KMS-11 (cell line): Measurements from ENCODE around the gene FLCN.

Source experiments
- H2AFZ ChIP-seq: fragments of 200-600 bp; sonication (generic); 2 replicates; pipeline ENCODE4 v1.6.1; 2016; ENCODE audit warnings: antibody characterized with exemption, mixed run types, low read depth
- H3K27ac ChIP-seq: fragments of 200-600 bp; sonication (generic); 2 replicates; pipeline ENCODE4 v1.6.1; 2016; ENCODE audit warnings: mild to moderate bottlenecking, mixed run types
- H3K27me3 ChIP-seq: fragments of 200-600 bp; sonication (generic); 2 replicates; pipeline ENCODE4 v1.6.1; 2017; ENCODE audit warnings: mild to moderate bottlenecking, low read depth, mixed run types, moderate library complexity; ENCODE audit not compliant: insufficient read depth
- H3K36me3 ChIP-seq: fragments of 200-600 bp; sonication (generic); 2 replicates; pipeline ENCODE4 v1.6.1; 2017; ENCODE audit warnings: mild to moderate bottlenecking, mixed run types; ENCODE audit not compliant: insufficient read depth
- H3K4me1 ChIP-seq: fragments of 200-600 bp; sonication (generic); 2 replicates; pipeline ENCODE4 v1.6.1; 2016; ENCODE audit warnings: mild to moderate bottlenecking, low read depth, mixed run types; ENCODE audit not compliant: poor library complexity, severe bottlenecking
- H3K4me2 ChIP-seq: fragments of 200-600 bp; sonication (generic); 2 replicates; pipeline ENCODE4 v1.7.0; 2016; ENCODE audit warnings: mild to moderate bottlenecking, mixed run types
- H3K4me3 ChIP-seq: fragments of 200-600 bp; sonication (generic); IDR thresholded peaks from 2 replicates; pipeline ENCODE4 v1.6.1; 2017; ENCODE audit warnings: low read depth, low read length, mixed read lengths; ENCODE audit not compliant: insufficient read depth
- H3K79me2 ChIP-seq: fragments of 200-600 bp; sonication (generic); 2 replicates; pipeline ENCODE4 v1.6.1; 2016; ENCODE audit warnings: low read depth, mixed run types; ENCODE audit not compliant: insufficient read depth
- H3K9ac ChIP-seq: fragments of 200-600 bp; sonication (generic); 2 replicates; pipeline ENCODE4 v1.6.1; 2016; ENCODE audit warnings: mild to moderate bottlenecking, mixed run types
- H4K20me1 ChIP-seq: fragments of 200-600 bp; sonication (generic); 2 replicates; pipeline ENCODE4 v1.6.1; 2016; ENCODE audit warnings: mild to moderate bottlenecking, mixed run types; ENCODE audit not compliant: insufficient read depth
- TF ChIP-seq, protein P1 (sequence below): fragments of 200-600 bp; sonication (generic); conservative IDR thresholded peaks from 2 replicates; pipeline ENCODE4 v1.6.1; 2017; ENCODE audit warnings: low read depth, mild to moderate bottlenecking, antibody characterized with exemption, low read length, moderate library complexity, mixed read lengths

The FLCN gene

DNA sequence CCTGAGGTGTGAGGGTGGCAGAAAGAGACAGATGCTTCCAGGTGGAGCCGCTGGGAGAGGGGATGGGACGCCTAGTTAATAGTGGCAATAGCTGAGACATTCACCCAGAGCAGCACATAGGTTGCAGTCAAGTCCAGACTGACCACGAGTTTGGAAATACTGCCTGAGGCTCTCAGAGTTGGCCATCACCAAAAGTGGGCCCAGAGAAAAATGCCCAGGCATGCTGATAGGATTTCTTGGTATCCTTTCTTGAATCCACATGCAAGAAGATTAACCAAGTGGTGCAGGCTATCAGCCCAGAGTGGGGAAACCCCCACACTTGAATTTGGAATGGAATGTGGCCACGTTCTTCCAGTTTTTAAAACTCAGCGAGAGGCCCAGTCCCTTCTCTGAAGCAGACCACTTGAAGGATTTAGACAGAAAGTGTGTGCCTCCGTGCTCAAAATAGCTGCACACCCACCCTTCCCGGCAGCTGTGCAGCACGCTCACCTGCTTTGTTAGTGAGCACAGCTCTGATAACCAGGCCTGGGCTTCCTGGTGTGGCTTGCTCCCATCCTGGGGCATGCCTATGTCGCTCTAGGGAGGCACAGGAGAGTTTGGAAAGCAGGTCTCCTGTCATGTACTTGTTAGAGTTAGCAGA is 66.5 kb downstream of the FLCN start:
- Histone ChIP-seq H3K4me1 (no peaks in the 10 kb centered on the region), H3K36me3 (no peaks in the 10 kb centered on the region), H3K27me3 (no peaks in the 10 kb centered on the region), H4K20me1 (no peaks in the 10 kb centered on the region), H2AFZ (no peak overlapping the region), H3K9ac (no peak overlapping the region), H3K4me2 (no peak overlapping the region), H3K4me3 (no peak overlapping the region), H3K79me2 (no peaks in the 10 kb centered on the region), H3K27ac (no peak overlapping the region)
- TF ChIP-seq, protein P1, sequence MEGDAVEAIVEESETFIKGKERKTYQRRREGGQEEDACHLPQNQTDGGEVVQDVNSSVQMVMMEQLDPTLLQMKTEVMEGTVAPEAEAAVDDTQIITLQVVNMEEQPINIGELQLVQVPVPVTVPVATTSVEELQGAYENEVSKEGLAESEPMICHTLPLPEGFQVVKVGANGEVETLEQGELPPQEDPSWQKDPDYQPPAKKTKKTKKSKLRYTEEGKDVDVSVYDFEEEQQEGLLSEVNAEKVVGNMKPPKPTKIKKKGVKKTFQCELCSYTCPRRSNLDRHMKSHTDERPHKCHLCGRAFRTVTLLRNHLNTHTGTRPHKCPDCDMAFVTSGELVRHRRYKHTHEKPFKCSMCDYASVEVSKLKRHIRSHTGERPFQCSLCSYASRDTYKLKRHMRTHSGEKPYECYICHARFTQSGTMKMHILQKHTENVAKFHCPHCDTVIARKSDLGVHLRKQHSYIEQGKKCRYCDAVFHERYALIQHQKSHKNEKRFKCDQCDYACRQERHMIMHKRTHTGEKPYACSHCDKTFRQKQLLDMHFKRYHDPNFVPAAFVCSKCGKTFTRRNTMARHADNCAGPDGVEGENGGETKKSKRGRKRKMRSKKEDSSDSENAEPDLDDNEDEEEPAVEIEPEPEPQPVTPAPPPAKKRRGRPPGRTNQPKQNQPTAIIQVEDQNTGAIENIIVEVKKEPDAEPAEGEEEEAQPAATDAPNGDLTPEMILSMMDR = no peak

DNA sequence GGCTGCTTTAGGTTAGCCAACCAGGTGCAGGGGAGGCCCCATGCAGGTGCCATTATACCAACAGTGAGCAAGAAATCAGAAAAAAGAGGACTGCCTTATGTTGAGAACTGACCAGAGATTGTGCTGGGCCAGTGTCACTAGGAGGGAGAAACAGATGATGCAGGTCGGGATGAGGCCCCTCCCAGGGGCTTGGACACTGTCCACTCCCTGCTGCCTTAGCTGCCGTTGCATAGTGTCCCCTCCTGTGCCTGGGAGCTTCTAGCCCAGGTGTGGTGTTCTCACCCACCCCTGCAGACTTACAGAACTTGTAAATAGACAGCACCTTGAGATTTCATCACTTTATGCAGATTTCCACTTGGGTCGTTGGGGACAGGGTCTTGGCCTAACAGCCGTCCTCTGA is 67.6 kb downstream of the FLCN start:
- Histone ChIP-seq H3K9ac (no peak overlapping the region), H4K20me1 (no peaks in the 10 kb centered on the region)

GRCh38 chr17:17168401-17168800 is 68.6 kb downstream of the FLCN start:
- H3K36me3 ChIP-seq = no peaks in the 10 kb centered on the region

More for the DNA sequence above, 67.6 kb downstream of the FLCN start:
- Histone ChIP-seq H2AFZ (no peak overlapping the region), H3K4me1 (no peaks in the 10 kb centered on the region), H3K27ac (no peak overlapping the region), H3K4me2 (no peak overlapping the region), H3K4me3 (no peak overlapping the region), H3K36me3 (no peaks in the 10 kb centered on the region), H3K79me2 (no peaks in the 10 kb centered on the region), H3K27me3 (no peaks in the 10 kb centered on the region)
- TF ChIP-seq, protein P1 = no peak

DNA sequence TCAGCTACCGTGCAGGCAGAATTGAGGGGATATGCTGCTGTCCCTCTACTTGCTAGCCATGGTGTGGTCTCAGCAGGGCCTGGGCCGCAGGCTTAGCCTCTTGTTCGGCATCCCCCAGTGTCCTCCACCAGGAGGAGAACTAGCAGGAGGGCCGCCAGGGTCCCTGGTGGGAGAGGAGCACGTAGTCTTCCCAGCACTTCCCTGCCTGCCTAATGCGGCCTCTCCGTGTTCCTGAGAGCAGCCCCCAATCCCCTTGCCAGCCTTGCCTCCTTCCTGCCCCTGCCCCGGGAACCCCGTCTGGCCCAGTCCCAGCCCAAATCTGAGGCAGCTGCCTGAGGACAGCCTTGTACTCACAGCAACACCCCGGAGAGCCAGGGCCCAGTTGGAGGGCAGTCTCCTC is 69.0 kb downstream of the FLCN start:
- Histone ChIP-seq H3K4me3 (no peak overlapping the region), H2AFZ (no peak overlapping the region), H3K9ac (no peak overlapping the region), H3K27me3 (no peaks in the 10 kb centered on the region), H3K36me3 (no peaks in the 10 kb centered on the region), H3K27ac (no peak overlapping the region), H4K20me1 (no peaks in the 10 kb centered on the region), H3K4me1 (no peaks in the 10 kb centered on the region), H3K4me2 (no peak overlapping the region), H3K79me2 (no peaks in the 10 kb centered on the region)
- TF ChIP-seq, protein P1 = no peak

More at GRCh38 chr17:17168401-17168800, 68.6 kb downstream of the FLCN start:
- no peak overlapping the region for H3K9ac ChIP-seq
- no peaks in the 10 kb centered on the region for H3K27me3 ChIP-seq
- no peak overlapping the region for H3K4me2 ChIP-seq
- no peaks in the 10 kb centered on the region for H3K4me1 ChIP-seq
- H3K27ac ChIP-seq = no peak overlapping the region
- TF ChIP-seq, protein P1 = no peak
- H3K79me2 ChIP-seq = no peaks in the 10 kb centered on the region
- no peaks in the 10 kb centered on the region for H4K20me1 ChIP-seq
- no peak overlapping the region for H3K4me3 ChIP-seq
- no peak overlapping the region for H2AFZ ChIP-seq
